HG02798 (cell line): Measurements from ENCODE around the gene PFN3.

ENCODE experiments used
- ATAC-seq: cut with Tn5 transposase; IDR thresholded peaks from one replicate; pipeline ENCODE4 v1.9.1; 2021; ENCODE audit warnings: mild to moderate bottlenecking; ENCODE audit not compliant: unreplicated experiment, poor library complexity

Gene PFN3, protein sequence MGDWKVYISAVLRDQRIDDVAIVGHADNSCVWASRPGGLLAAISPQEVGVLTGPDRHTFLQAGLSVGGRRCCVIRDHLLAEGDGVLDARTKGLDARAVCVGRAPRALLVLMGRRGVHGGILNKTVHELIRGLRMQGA

DNA sequence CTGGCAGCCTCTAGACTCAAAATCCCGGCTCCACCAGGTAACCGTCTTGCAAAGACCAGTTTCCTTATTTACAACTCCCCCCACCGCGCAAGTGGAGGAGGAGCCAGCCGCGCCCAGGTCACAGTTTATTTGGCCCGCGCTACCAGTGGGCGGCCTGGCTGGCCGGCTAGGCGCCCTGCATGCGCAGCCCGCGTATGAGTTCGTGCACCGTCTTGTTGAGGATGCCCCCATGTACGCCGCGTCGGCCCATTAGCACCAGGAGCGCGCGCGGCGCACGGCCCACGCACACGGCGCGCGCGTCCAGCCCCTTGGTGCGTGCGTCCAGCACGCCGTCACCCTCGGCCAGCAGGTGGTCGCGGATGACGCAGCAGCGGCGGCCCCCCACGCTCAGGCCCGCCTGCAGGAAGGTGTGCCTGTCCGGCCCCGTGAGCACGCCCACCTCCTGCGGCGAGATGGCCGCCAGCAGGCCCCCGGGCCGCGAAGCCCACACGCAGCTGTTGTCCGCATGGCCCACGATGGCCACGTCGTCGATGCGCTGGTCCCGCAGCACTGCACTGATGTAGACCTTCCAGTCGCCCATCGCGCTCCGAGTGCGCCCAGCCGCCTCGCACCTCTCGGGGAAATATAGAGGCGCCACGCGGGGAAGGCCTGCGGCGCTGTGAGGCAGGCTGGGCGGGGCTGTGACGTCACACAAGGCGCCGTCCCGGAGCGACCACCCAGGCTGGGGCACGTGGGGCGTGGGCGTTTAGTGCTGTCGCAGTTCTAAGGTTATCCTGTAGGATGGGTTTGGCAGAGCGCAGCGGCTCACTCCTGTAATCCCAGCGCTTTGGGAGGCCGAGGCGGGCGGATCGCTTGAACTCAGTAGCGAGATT is at the start of gene PFN3:
Gene PFN3 (minus strand): TSS at position 665 of the 872 bp plus-strand sequence. CDS start 85 bp downstream, at position 580.
- no peak for ATAC-seq

GRCh38 chr5:177449140-177450061 is 48.9 kb upstream of the PFN3 start:
- no peak for ATAC-seq

DNA sequence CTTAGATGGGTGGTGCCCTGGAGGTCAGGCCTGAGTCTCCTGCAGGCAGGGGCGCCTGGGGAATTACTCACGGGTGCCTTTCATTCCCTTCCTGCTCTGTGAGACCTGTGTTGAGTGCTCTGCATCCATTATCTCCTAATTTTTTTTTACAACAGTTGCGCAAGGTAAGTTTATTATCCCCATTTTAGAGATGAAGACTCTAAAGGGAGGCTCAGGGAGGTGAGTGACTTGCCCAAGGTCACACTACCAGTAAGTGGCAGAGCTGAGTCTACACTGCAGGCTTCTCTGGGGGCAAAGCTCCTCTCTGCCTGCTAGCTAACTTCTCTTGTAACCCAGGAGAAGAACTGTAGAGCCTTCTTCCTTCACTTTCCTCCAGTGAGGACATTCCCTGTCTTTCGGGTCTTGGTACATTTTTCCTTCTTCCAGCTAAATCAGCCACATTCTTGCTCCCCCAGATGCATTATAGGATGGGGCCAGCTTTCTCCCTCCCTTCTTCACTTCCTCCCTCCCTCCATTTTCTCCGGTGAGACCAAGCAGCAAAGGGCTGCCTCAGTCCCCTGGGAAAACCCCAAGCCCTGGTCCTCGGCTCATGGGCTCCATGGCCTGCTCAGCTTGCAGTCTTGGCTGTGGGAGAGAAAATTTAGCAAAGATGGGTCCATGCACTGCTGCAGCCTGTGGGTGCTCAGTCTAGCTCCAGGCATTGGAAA is 47.9 kb upstream of the PFN3 start:
- ATAC-seq, result no peak

GRCh38 chr5:177447611-177448243 is 47.3 kb upstream of the PFN3 start:
- ATAC-seq, result no peak

DNA sequence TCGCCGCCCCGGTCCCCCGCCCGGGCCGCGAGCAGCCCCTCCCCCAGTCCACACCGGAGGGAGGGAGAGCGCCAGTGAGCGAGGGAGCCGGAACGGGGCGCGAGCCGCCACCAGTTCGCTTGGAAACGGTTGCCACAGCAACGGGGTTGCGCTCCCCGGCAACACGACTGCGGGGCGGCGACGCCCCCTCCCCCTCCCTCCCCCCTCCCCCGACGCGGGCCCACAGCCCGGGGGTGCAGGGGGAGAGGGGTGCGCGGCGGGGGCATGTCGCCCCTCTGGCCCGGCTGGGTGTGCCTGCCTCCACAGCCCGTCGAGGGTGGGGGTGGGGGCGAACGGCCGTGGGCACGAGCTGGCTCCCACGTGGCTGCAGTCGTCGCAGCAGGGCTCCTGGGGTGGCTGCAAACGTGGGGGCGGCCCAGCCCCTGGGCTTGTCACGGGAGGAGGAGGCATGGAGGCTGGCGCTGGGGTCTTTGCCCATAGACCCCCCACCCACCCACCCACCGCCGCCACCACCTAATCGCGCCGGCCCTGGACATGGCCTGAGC is 46.7 kb upstream of the PFN3 start:
- peak; percentile 30 for ATAC-seq

- peak; percentile 65 for ATAC-seq
These were observed 46.0 kb upstream of the PFN3 start, which contains the start of gene PRR7 for GRCh38 chr5:177446200-177447065. Gene PRR7 (plus strand): TSS chr5:177446814. CDS start chr5:177455068, 8,254 bp downstream.

DNA sequence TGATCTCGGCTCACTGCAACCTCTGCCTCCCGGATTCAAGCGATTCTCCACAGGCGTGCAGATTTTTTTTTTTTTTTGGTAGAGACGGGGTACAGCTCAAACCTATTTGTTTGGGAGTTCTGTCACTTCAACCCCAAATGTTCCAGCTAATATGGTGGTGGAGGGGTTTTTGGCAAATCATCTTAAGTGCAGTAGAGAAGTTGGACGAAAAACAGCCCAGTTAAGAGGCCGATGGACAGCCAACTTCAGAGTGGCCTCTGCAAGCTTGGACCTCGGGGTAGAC is 45.4 kb upstream of the PFN3 start:
- ATAC-seq, result no peak

DNA sequence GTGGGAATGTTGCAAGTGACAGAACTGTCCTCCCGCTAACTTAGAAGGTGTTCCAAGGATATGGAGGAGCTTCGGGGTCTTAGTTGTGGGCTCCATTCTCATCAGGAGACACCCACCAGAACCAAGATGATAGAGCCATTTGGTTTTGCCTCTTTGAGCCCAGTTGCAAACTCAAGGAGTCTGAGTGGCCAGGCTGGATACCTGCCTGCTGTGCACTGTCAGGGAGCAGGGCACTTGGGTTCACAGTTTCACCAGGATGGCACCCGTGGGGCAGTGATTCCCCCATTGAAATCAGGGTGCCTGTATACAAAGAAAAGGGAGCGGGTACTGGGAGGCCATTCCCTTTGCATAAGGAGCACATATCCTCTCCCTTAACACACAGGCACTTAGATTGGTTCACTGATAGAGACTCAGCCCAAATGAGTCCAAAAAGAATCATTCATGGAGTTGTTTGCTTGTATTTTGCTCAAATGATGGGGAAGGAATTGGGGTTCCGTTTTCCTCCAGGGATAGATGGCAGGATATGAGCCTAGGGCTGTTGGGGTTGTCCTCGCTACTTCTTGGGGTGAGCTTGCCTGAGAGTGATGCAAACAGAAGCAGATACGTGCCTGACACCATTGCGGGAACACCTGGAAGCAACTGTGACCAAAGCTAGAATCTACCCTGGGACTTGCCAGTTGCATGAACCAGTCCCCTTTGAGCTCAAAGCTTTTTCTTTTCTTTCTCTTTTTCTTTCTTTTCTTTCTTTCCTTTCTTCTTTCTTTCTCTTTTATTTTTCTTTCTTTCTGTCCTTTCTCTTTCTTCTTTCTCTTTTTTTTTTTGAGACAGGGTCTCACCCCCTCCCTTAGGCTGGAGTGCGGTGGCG is 44.8 kb upstream of the PFN3 start:
- no peak for ATAC-seq

DNA sequence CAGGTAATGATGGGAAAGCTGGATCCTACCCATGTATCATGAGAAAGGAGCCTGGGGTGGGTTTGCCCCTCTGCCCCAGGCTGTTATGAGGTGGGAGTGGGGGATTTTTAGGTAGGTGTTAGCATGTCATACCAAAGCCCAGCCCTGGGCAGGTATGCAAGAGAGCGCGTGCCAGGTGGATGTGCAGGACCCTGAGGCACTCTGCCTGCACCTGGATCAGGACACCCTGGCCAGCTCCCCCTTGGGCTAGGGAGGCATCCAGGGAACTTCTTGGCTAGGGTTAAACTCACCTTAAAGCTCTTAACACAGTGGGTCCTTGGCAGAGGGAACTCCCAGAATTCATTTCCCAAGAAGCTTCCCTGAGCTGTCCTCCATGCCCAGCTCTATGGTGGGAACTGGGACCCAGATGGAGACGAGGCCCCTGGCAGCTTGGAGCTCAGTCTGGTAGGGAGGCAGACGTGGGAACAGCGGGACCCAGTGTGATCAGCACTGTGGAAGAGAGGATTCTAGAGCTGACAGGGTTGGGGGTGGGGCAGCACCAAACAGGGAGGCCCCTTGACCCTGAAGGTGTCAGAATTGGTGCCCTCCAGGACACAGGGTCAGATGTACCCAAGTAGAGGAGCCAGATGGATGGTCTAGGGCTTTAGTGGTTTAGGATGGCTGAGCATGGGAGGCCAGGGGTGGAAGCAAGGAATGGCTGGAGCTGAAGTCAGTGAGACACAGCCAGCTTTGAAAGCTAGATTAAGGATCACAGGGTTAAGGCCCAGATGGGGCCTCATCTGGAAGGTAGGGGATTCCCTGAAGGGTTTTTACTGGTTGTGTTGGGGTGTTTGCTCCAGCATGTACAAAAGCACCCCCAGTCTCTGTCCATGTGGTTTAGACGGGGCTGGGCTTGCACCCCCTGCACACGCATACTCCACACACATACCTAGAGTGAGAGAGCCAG is 43.9 kb upstream of the PFN3 start:
- ATAC-seq, result no peak

DNA sequence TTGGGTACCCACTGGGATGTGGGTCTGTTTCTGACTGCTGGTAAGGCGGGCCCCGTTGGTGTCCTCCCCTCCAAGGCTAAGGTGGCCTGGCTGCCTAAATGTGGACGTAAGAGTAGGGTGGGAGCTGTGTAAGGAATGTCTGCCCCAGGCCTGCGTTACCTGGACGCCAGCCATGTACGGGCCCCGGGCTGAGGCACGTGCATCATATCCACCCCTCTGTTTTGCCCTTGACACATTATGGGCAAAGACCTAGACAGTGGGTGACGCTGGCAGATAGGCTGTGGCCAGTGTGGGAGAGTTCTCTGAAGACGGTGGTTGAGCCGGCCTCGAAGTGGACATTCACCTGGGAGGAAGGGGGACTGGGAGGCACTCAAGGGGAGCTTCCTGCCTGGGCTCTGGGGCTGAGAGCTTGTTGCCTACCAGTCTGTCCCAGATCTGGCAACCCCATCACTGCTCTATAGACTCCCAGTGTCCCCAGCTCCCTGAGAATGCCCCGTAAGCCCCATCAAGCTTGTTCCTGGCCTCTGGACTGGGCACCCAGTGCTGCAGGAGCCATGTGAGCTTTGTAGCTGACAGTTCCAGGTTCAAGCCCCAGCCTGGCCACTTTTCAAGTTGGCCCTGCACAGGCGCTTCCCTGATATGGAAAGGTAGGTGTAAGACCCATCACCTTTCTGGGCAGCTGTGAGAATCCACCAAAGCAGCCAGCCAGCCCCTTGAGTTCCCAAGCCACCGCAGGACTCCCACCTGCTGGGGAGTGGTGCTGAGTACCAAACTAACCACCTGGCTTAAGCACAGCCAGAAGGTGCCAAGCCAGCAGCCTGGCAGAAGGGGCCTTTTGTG is 42.9 kb upstream of the PFN3 start:
- ATAC-seq, result no peak

GRCh38 chr5:177442066-177442826 is 41.8 kb upstream of the PFN3 start:
- ATAC-seq, result no peak

GRCh38 chr5:177440990-177441780 is 40.7 kb upstream of the PFN3 start:
- no peak for ATAC-seq

DNA sequence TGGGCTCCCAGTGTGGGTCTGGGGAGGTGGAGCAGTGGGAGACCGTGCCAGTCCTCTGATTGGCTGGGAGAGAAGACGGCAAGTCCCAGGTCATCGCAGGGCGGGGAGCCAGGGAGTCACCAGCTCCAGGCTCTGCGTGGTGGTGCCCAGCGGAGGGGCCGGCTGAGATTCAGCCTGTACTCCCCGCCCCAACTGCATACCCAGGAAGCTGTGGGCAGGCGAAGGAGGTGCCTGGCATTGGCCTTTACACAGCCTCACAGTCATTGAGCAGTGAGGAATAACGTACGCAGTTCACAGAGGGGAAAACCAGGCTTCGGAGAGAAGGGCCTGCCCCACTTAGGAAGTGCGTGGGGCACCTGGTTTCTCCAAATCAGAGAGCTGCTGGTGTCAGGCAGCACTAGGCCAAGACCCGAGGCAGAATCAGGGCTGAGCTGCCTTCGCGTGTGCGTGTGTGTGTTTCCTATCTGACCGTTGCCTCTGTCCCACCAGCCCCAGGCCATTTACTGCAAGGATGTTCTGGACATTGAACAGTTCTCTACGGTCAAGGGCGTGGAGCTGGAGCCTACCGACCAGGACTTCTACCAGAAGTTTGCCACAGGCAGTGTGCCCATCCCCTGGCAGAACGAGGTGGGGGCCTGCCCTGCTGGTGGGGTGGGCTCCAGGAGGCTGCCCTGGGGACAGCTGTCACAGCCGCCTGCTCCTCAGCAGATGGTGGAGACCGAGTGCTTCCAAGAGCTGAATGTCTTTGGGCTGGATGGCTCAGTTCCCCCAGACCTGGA is 39.9 kb upstream of the PFN3 start:
- ATAC-seq, result no peak
